ENCODE results near the gene IL17C. TPM values are rescaled to one million over a fixed set of nuclear protein-coding genes. Genes with fewer than 3 reads are reported as not detected.

IL17C gene
- total and polyA plus RNA-seq, 9 of the 15 experiments (the other 6 are each of a cell fraction or from before 2014, with no cell fraction given), result not detected

DNA sequence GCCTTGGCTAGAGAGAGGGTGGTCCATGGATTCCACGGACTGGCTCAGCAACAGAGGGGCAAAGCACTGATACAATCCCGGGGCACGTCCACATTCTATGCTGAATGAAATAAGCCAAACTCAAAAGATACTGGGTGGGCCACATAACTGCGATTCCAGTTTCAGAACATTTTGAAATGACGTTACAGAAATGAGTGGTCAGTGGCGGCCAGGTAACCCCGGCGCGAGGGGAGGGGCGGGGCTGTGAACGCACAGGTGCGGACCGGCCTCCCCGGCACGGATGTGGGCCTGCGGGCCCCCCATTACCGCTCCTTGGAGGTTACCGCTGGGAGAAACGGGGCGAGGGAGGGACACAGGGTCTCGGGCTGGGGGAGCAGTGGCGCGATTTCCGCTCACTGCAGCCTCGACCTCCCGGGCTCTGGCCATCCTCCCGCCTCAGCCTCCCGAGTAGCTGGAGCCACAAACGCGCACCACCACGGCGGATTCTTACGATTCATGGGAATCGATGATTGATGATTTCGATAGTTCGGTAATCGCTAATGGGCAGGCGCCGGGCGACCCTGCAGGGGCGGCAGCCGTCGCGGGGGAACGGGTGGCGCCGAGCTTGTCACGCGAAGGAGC is 24.0 kb downstream of the IL17C start (continued):
- TF ChIP-seq, protein P1, sequence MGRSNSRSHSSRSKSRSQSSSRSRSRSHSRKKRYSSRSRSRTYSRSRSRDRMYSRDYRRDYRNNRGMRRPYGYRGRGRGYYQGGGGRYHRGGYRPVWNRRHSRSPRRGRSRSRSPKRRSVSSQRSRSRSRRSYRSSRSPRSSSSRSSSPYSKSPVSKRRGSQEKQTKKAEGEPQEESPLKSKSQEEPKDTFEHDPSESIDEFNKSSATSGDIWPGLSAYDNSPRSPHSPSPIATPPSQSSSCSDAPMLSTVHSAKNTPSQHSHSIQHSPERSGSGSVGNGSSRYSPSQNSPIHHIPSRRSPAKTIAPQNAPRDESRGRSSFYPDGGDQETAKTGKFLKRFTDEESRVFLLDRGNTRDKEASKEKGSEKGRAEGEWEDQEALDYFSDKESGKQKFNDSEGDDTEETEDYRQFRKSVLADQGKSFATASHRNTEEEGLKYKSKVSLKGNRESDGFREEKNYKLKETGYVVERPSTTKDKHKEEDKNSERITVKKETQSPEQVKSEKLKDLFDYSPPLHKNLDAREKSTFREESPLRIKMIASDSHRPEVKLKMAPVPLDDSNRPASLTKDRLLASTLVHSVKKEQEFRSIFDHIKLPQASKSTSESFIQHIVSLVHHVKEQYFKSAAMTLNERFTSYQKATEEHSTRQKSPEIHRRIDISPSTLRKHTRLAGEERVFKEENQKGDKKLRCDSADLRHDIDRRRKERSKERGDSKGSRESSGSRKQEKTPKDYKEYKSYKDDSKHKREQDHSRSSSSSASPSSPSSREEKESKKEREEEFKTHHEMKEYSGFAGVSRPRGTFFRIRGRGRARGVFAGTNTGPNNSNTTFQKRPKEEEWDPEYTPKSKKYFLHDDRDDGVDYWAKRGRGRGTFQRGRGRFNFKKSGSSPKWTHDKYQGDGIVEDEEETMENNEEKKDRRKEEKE (IDR thresholded peaks at IDR 0.05; ENCODE audit: borderline replicate concordance in 1 of 2, control insufficient read depth in 1 of 2, low read depth in 2 of 2, low read length in 1 of 2), result no peak
- TF ChIP-seq HNRNPLL (IDR thresholded peaks at IDR 0.05; ENCODE audit: low read depth, low read length, poor library complexity, severe bottlenecking) (no peak), PTRF (tag; IDR thresholded peaks at IDR 0.05) (no peak), ID3 (CRISPR knock-in tag; IDR thresholded peaks at IDR 0.05) (no peak), ID3 (tag; IDR thresholded peaks at IDR 0.05) (0 out of 2 replicates have a peak, but pooled peaks have one; percentile 71), NFE2 (IDR thresholded peaks at IDR 0.05; ENCODE audit: low read depth) (no peak), KLF16 (IDR thresholded peaks at IDR 0.05) (no peak), POLR2H (tag; IDR thresholded peaks at IDR 0.05; ENCODE audit: low read depth) (no peak), TOE1 (IDR thresholded peaks at IDR 0.05; ENCODE audit: borderline replicate concordance) (no peak), TOE1 (CRISPR knock-in tag; IDR thresholded peaks at IDR 0.05; ENCODE audit: borderline replicate concordance, low read depth) (peak; percentile 57; the same call in 1 of the 2 replicates), ZNF316 (IDR thresholded peaks at IDR 0.05) (no peak), HNRNPH1 (optimal IDR thresholded peaks at IDR 0.05; ENCODE audit: low read depth, low read length) (no peak), FOXP1 (CRISPR knock-in tag; IDR thresholded peaks at IDR 0.05) (peak; percentile 72), EGR1 (conservative IDR thresholded peaks at IDR 0.05) (peak; percentile 13; the same call in 1 of the 2 replicates), FOXA3 (CRISPR knock-in tag; conservative IDR thresholded peaks at IDR 0.05 in 1 of 2, IDR thresholded peaks at IDR 0.05 in 1 of 2) (peak in 1 of 2 experiments; percentile 72; a peak in 1 of 4 replicates), GATAD2B (IDR thresholded peaks at IDR 0.05; ENCODE audit: borderline replicate concordance) (peak; percentile 80; the same call in 1 of the 2 replicates), CREM (IDR thresholded peaks at IDR 0.05; ENCODE audit: low read depth) (peak; percentile 13; the same call in 1 of the 2 replicates), NR2F6 (CRISPR knock-in tag; IDR thresholded peaks at IDR 0.05) (no peak), ZNF12 (CRISPR knock-in tag; IDR thresholded peaks at IDR 0.05) (peak; percentile 60; the same call in 1 of the 2 replicates), ZNF699 (CRISPR knock-in tag; IDR thresholded peaks at IDR 0.05; ENCODE audit: insufficient replicate concordance) (no peak), FOXK1 (CRISPR knock-in tag; IDR thresholded peaks at IDR 0.05; ENCODE audit: borderline replicate concordance) (no peak; the same call in 1 of the 2 replicates), ZFP36 (IDR thresholded peaks at IDR 0.05; ENCODE audit: low read depth, low read length, partially characterized antibody) (no peak), PYGO2 (tag; IDR thresholded peaks at IDR 0.05) (no peak), ZNF551 (CRISPR knock-in tag; IDR thresholded peaks at IDR 0.05) (no peak), EP300 (IDR thresholded peaks at IDR 0.05; ENCODE audit: low read length) (no peak), HOXB6 (CRISPR knock-in tag; IDR thresholded peaks at IDR 0.05; ENCODE audit: borderline replicate concordance) (no peak), ZEB2 (IDR thresholded peaks at IDR 0.05) (peak; percentile 76; the same call in 1 of the 2 replicates), PCBP1 (IDR thresholded peaks at IDR 0.05; ENCODE audit: low read depth, low read length, poor library complexity, severe bottlenecking) (peak; percentile 32)

Measured in K562 (cell line).